8988T (cell line): ENCODE measurements around the gene LCP1.
"Not testable (repeated sequence)": the region's sequence is repeated elsewhere in the genome, so short reads cannot be mapped to it uniquely, and the experiment has no call there.

Experiments used
- DNase-seq: peaks from one replicate; pipeline ENCODE4 v3.0.0; 2011

Gene LCP1

GRCh38 chr13:46179969-46180763 is 1.8 kb downstream of the LCP1 start:
- DNase-seq, result no peak

GRCh38 chr13:46179491-46179908 is 2.5 kb downstream of the LCP1 start:
- no peak for DNase-seq

- no peak for DNase-seq
Observed at GRCh38 chr13:46178821-46179220, 3.2 kb downstream of the LCP1 start.

- no peak for DNase-seq
Observed at GRCh38 chr13:46178143-46178542, 3.8 kb downstream of the LCP1 start.

GRCh38 chr13:46176756-46177155 is 5.2 kb downstream of the LCP1 start:
- no peak for DNase-seq

GRCh38 chr13:46173656-46174055 is 8.3 kb downstream of the LCP1 start:
- DNase-seq, result no peak

GRCh38 chr13:46172531-46172991 is 9.4 kb downstream of the LCP1 start:
- DNase-seq, result no peak

- no peak for DNase-seq
Observed at GRCh38 chr13:46171739-46172138, 10.2 kb downstream of the LCP1 start.

- no peak for DNase-seq
Observed at GRCh38 chr13:46171217-46171616, 10.8 kb downstream of the LCP1 start.

- no peak for DNase-seq
Observed at GRCh38 chr13:46170687-46171086, 11.3 kb downstream of the LCP1 start.

GRCh38 chr13:46170268-46170667 is 11.7 kb downstream of the LCP1 start:
- DNase-seq, result no peak

- DNase-seq, result no peak
Observed at GRCh38 chr13:46169758-46170157, 12.2 kb downstream of the LCP1 start.

- no peak for DNase-seq
Observed at GRCh38 chr13:46168783-46169182, 13.2 kb downstream of the LCP1 start.

- DNase-seq, result no peak
Observed at GRCh38 chr13:46168341-46168740, 13.6 kb downstream of the LCP1 start.

GRCh38 chr13:46166947-46167610 is 14.9 kb downstream of the LCP1 start:
- no peak for DNase-seq

GRCh38 chr13:46166224-46166584 is 15.8 kb downstream of the LCP1 start:
- DNase-seq, result no peak

GRCh38 chr13:46165485-46166223 is 16.3 kb downstream of the LCP1 start:
- no peak for DNase-seq

GRCh38 chr13:46164661-46165060 is 17.3 kb downstream of the LCP1 start:
- DNase-seq, result no peak

- DNase-seq, result not testable (repeated sequence)
Observed at GRCh38 chr13:46162741-46163140, 19.2 kb downstream of the LCP1 start.

GRCh38 chr13:46160471-46161066 is 21.4 kb downstream of the LCP1 start:
- DNase-seq, result peak; percentile 39

- no peak for DNase-seq
Observed at GRCh38 chr13:46160065-46160464, 21.9 kb downstream of the LCP1 start.

- no peak for DNase-seq
Observed at GRCh38 chr13:46158983-46159382, 23.0 kb downstream of the LCP1 start.

GRCh38 chr13:46158222-46158621 is 23.8 kb downstream of the LCP1 start:
- DNase-seq, result no peak
